Upper lobe of right lung (tissue), 1 donor: ENCODE measurements around the gene GALNT2. TPM values are rescaled to one million over a fixed set of nuclear protein-coding genes. Genes with fewer than 3 reads are reported as not detected.
A peak's percentile ranks its signal among the peaks of the same experiment; 100 is the strongest.

ENCODE experiments used
- ATAC-seq: fragments of 200-7000 bp; cut with Tn5 transposase; one replicate; pipeline ENCODE4 v1.9.1; 2020; ENCODE audit warnings: mild to moderate bottlenecking, moderate library complexity
- DNase-seq: peaks from one replicate; pipeline ENCODE4 v3.0.0-alpha.2; 2020
- H3K27ac ChIP-seq: fragments of 200-600 bp; one replicate; pipeline ENCODE4 v1.8.0; 2022
- H3K27me3 ChIP-seq: fragments of 200-600 bp; one replicate; pipeline ENCODE4 v1.8.0; 2022; ENCODE audit warnings: mild to moderate bottlenecking
- H3K36me3 ChIP-seq: fragments of 200-600 bp; one replicate; pipeline ENCODE4 v1.8.0; 2022
- H3K4me1 ChIP-seq: fragments of 200-600 bp; one replicate; pipeline ENCODE4 v1.8.0; 2022
- H3K4me3 ChIP-seq: fragments of 200-600 bp; one replicate; pipeline ENCODE4 v1.8.0; 2022; ENCODE audit warnings: mild to moderate bottlenecking
- H3K9me3 ChIP-seq: fragments of 200-600 bp; one replicate; pipeline ENCODE4 v1.8.0; 2022
- intact Hi-C: fragments of 100-400 bp; cut with DNase I; formaldehyde crosslinking; loops from one replicate; pipeline ENCODE4 v1.11.0; 2022
- total RNA-seq: library from RNA; stranded (reverse); fragmentation: NEBNext Ultra II Directional; extraction: Animal tissue kit (Norgen Biotek cat#: 25700); gene quantifications from one replicate; pipeline ENCODE4 v1.2.1, GENCODE V29; 2021
- TF ChIP-seq, protein P1 (sequence below): fragments of 200-600 bp; IDR thresholded peaks from one replicate; pipeline ENCODE4 v1.8.0; 2022; ENCODE audit warnings: antibody characterized with exemption
- donor health status: DM: no; HTN: yes; CAD: no; lungs with severe emphysema.

The GALNT2 gene
- total RNA-seq, 1 donor from 2014 or later, result 55.1 TPM

GRCh38 chr1:230270559-230271281 is 203.7 kb downstream of the GALNT2 start:
- ATAC-seq, result peak; percentile 19
- intact Hi-C loops, result no loop called here
- Histone ChIP-seq H3K4me1 (peaks cover 26% of the 10 kb centered on the region), H3K4me3 (no peak overlapping the region), H3K9me3 (no peaks in the 10 kb centered on the region), H3K36me3 (peaks cover 20% of the 10 kb centered on the region), H3K27me3 (no peaks in the 10 kb centered on the region), H3K27ac (peak overlapping the region; percentile 11)
- TF ChIP-seq, protein P1, sequence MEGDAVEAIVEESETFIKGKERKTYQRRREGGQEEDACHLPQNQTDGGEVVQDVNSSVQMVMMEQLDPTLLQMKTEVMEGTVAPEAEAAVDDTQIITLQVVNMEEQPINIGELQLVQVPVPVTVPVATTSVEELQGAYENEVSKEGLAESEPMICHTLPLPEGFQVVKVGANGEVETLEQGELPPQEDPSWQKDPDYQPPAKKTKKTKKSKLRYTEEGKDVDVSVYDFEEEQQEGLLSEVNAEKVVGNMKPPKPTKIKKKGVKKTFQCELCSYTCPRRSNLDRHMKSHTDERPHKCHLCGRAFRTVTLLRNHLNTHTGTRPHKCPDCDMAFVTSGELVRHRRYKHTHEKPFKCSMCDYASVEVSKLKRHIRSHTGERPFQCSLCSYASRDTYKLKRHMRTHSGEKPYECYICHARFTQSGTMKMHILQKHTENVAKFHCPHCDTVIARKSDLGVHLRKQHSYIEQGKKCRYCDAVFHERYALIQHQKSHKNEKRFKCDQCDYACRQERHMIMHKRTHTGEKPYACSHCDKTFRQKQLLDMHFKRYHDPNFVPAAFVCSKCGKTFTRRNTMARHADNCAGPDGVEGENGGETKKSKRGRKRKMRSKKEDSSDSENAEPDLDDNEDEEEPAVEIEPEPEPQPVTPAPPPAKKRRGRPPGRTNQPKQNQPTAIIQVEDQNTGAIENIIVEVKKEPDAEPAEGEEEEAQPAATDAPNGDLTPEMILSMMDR, result no peak
- no peak for DNase-seq

- intact Hi-C loops, result no loop called here
These were observed 204.4 kb downstream of the GALNT2 start for GRCh38 chr1:230271300-230272035.

GRCh38 chr1:230272557-230272956 is 205.5 kb downstream of the GALNT2 start:
- no peaks in the 10 kb centered on the region for H3K9me3 ChIP-seq
- H3K36me3 ChIP-seq, result peaks cover 36% of the 10 kb centered on the region
- ATAC-seq, result no peak
- H3K27me3 ChIP-seq, result no peaks in the 10 kb centered on the region
- no peak overlapping the region for H3K27ac ChIP-seq
- peaks cover 26% of the 10 kb centered on the region for H3K4me1 ChIP-seq
- TF ChIP-seq, protein P1, result no peak
- no peak for DNase-seq
- no peak overlapping the region for H3K4me3 ChIP-seq
- intact Hi-C loops, result no loop called here

More at GRCh38 chr1:230271300-230272035, 204.4 kb downstream of the GALNT2 start:
- DNase-seq, result peak; percentile 38
- peaks cover 25% of the 10 kb centered on the region for H3K36me3 ChIP-seq
- no peaks in the 10 kb centered on the region for H3K9me3 ChIP-seq
- no peak for ATAC-seq
- H3K27ac ChIP-seq, result peak overlapping the region; percentile 11
- no peak overlapping the region for H3K4me3 ChIP-seq
- H3K27me3 ChIP-seq, result no peaks in the 10 kb centered on the region
- H3K4me1 ChIP-seq, result peaks cover 26% of the 10 kb centered on the region
- TF ChIP-seq, protein P1, result no peak

- DNase-seq, result peak; percentile 22
- intact Hi-C loops, result no loop called here
These were observed 206.2 kb downstream of the GALNT2 start for GRCh38 chr1:230273141-230273710.

DNA sequence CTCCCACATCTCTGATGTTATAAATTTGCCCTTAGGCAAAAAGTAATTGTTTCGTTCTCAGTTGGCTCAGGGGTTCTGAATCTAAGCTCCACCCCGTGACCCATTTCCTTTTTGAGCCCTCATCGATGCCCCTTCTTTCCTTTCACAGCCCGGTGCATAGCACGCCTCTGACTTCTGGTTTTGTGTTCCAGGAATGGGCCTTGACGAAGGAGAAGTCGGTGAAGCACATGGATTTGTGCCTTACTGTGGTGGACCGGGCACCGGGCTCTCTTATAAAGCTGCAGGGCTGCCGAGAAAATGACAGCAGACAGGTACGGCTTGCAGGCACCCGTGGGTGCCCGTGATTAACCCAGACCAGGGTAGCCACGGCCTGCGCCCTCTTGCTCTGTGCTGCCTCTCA is 207.2 kb downstream of the GALNT2 start:
- no peak for DNase-seq

More at GRCh38 chr1:230273141-230273710, 206.2 kb downstream of the GALNT2 start:
- H3K4me1 ChIP-seq, result peaks cover 26% of the 10 kb centered on the region
- H3K9me3 ChIP-seq, result no peaks in the 10 kb centered on the region
- no peak for ATAC-seq
- H3K27ac ChIP-seq, result no peak overlapping the region
- H3K27me3 ChIP-seq, result no peaks in the 10 kb centered on the region
- H3K36me3 ChIP-seq, result peaks cover 37% of the 10 kb centered on the region
- H3K4me3 ChIP-seq, result no peak overlapping the region
- TF ChIP-seq, protein P1, result no peak

More for the DNA sequence above, 207.2 kb downstream of the GALNT2 start:
- TF ChIP-seq, protein P1, result no peak
- ATAC-seq, result no peak
- H3K36me3 ChIP-seq, result peaks cover 41% of the 10 kb centered on the region
- peaks cover 18% of the 10 kb centered on the region for H3K4me1 ChIP-seq
- intact Hi-C loops, result no loop called here
- H3K27ac ChIP-seq, result no peak overlapping the region
- no peak overlapping the region for H3K4me3 ChIP-seq
- H3K9me3 ChIP-seq, result no peaks in the 10 kb centered on the region
- H3K27me3 ChIP-seq, result no peaks in the 10 kb centered on the region
